OCI-LY1 (cell line): Measurements from ENCODE around the gene PTPRD.

Source experiments
- H2AFZ ChIP-seq: fragments of 200-600 bp; sonication (generic), shearing (Covaris generic); 2 replicates; pipeline ENCODE4 v1.6.0; 2014; ENCODE audit warnings: antibody characterized with exemption, mild to moderate bottlenecking, low read length
- H3F3A ChIP-seq: fragments of 200-600 bp; sonication (generic), shearing (Covaris generic); 2 replicates; pipeline ENCODE4 v1.6.0; 2014; ENCODE audit warnings: mild to moderate bottlenecking, antibody characterized with exemption, low read length, moderate library complexity; ENCODE audit not compliant: insufficient read depth
- H3K27ac ChIP-seq: fragments of 200-600 bp; sonication (generic); 2 replicates; pipeline ENCODE4 v1.5.1; 2014; ENCODE audit warnings: low read length, mixed run types, mild to moderate bottlenecking, low read depth; ENCODE audit not compliant: poor library complexity, severe bottlenecking
- H3K27me3 ChIP-seq: fragments of 200-600 bp; sonication (generic); 2 replicates; pipeline ENCODE4 v1.6.0; 2014; ENCODE audit warnings: antibody characterized with exemption, mild to moderate bottlenecking, low read length, moderate library complexity; ENCODE audit not compliant: insufficient read depth
- H3K36me3 ChIP-seq: fragments of 200-600 bp; sonication (generic); 2 replicates; pipeline ENCODE4 v1.6.1; 2014; ENCODE audit warnings: mild to moderate bottlenecking, antibody characterized with exemption, low read length, moderate library complexity, mixed read lengths; ENCODE audit not compliant: insufficient read depth
- H3K4me1 ChIP-seq: fragments of 200-600 bp; sonication (generic); 2 replicates; pipeline ENCODE4 v1.5.1; 2014; ENCODE audit warnings: mild to moderate bottlenecking, low read length, moderate library complexity; ENCODE audit not compliant: insufficient read depth, severe bottlenecking
- H3K4me2 ChIP-seq: fragments of 200-600 bp; sonication (generic), shearing (Covaris generic); 2 replicates; pipeline ENCODE4 v1.6.1; 2014; ENCODE audit warnings: low read length
- H3K4me3 ChIP-seq: fragments of 200-600 bp; sonication (generic); 2 replicates; pipeline ENCODE4 v1.5.1; 2014; ENCODE audit warnings: low read length, low read depth, mild to moderate bottlenecking, mixed read lengths; ENCODE audit not compliant: poor library complexity, severe bottlenecking
- H3K79me2 ChIP-seq: fragments of 200-600 bp; shearing (Covaris generic); 2 replicates; pipeline ENCODE4 v1.6.1; 2016; ENCODE audit warnings: mixed run types, low read length, mixed read lengths; ENCODE audit not compliant: insufficient read depth
- H3K9ac ChIP-seq: fragments of 200-600 bp; sonication (generic), shearing (Covaris generic); 2 replicates; pipeline ENCODE4 v1.6.1; 2014; ENCODE audit warnings: mild to moderate bottlenecking, low read length, mixed read lengths
- H3K9me2 ChIP-seq: fragments of 200-600 bp; sonication (generic), shearing (Covaris generic); 2 replicates; pipeline ENCODE4 v1.6.1; 2014; ENCODE audit warnings: low read depth, mild to moderate bottlenecking, low read length, mixed read lengths
- H3K9me3 ChIP-seq: fragments of 200-600 bp; shearing (Covaris generic); 2 replicates; pipeline ENCODE4 v1.6.1; 2014; ENCODE audit warnings: low read length, mixed read lengths
- H4K20me1 ChIP-seq: fragments of 200-600 bp; sonication (generic), shearing (Covaris generic); 2 replicates; pipeline ENCODE4 v1.6.0; 2016; ENCODE audit warnings: mild to moderate bottlenecking, low read length; ENCODE audit not compliant: insufficient read depth
- EZH2 ChIP-seq: fragments of 200-600 bp; sonication (generic), shearing (Covaris generic); IDR thresholded peaks from 2 replicates; pipeline ENCODE4 v1.8.0; 2017; ENCODE audit warnings: borderline replicate concordance, mixed run types, mild to moderate bottlenecking, antibody characterized with exemption, low read length, moderate library complexity, mixed read lengths
- TF ChIP-seq, protein P1 (sequence below): fragments of 200-600 bp; sonication (generic), shearing (Covaris generic); IDR thresholded peaks from 2 replicates; pipeline ENCODE4 v1.5.1; 2017; ENCODE audit warnings: mild to moderate bottlenecking, antibody characterized with exemption, low read length, moderate library complexity, mixed read lengths

Gene PTPRD

DNA sequence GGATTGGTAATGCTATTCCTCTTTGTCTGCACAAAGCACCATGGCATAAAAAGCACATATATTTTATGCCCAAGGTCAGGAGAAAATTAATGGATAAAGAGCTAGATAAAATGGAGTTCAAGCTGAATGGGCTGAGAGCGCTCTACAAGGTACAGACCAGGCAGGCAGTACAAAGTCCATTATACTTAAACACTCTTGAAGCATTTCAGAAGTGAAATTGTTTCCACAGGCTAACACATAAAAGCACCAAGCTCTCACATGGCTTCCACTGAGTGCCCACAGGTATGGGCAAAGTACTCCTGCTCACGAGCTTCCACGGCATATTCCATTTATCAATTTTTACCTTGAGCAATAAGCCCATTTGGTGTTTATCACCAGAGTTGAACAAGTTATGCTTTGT lies 2042.0 kb downstream of the PTPRD start:
- no peaks in the 10 kb centered on the region for H3K9me3 ChIP-seq
- H3F3A ChIP-seq: no peaks in the 10 kb centered on the region
- TF ChIP-seq, protein P1, sequence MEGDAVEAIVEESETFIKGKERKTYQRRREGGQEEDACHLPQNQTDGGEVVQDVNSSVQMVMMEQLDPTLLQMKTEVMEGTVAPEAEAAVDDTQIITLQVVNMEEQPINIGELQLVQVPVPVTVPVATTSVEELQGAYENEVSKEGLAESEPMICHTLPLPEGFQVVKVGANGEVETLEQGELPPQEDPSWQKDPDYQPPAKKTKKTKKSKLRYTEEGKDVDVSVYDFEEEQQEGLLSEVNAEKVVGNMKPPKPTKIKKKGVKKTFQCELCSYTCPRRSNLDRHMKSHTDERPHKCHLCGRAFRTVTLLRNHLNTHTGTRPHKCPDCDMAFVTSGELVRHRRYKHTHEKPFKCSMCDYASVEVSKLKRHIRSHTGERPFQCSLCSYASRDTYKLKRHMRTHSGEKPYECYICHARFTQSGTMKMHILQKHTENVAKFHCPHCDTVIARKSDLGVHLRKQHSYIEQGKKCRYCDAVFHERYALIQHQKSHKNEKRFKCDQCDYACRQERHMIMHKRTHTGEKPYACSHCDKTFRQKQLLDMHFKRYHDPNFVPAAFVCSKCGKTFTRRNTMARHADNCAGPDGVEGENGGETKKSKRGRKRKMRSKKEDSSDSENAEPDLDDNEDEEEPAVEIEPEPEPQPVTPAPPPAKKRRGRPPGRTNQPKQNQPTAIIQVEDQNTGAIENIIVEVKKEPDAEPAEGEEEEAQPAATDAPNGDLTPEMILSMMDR: no peak
- no peak for TF ChIP-seq EZH2

DNA sequence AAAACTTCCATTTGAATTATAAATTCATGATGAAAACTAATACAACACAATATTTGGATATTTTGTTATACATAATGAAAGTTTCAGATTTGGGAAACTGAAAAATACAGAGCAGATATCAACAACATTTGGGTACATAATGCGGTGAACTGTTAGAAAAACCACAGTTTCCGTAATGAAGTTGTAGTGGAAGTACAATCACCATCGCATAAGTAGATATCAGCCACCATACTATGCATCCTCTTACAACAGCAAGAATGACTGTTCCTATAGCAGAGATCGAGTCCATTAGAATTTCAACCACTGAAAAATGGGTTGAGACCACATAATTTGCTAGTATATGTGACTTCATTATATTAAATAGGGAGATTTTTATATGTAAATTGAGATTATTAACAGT lies 2043.0 kb downstream of the PTPRD start:
- no peak overlapping the region for H3K4me2 ChIP-seq
- H3K79me2 ChIP-seq: no peaks in the 10 kb centered on the region

More for the DNA sequence above, 2042.0 kb downstream of the PTPRD start:
- Histone ChIP-seq H4K20me1 (no peaks in the 10 kb centered on the region), H3K4me1 (no peaks in the 10 kb centered on the region), H3K9ac (no peak overlapping the region), H3K79me2 (no peaks in the 10 kb centered on the region), H3K4me3 (no peak overlapping the region), H3K4me2 (no peak overlapping the region), H3K27ac (no peak overlapping the region), H3K36me3 (no peaks in the 10 kb centered on the region), H3K9me2 (no peaks in the 10 kb centered on the region), H2AFZ (no peak overlapping the region), H3K27me3 (no peaks in the 10 kb centered on the region)

DNA sequence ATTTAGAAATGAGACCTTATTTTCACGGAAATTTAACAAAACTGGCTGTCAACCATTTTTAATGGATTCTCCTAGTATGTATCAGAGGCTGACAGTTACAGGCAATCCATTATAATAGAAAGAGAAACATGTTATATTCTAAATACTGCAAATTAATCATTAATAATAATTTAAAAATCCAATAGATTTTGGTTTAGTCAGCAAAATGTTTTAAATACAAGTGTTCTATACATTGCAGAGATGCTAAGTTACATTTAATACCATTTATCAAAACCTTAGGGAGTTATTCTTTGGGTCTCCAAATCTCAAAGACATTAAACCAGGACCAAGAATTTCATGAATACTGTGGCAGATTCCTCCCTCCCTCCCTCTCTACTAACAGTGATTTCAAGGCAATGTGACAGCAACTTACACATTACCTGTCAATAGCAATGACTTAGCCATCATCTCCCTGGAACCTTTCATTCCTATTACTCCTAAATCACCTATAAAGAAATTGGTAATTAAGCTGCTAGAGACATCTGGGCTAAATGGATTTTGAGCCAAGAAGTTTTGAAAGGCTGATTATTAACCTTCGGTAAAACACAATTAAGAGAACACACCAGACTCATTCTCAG lies 2044.7 kb downstream of the PTPRD start:
- no peaks in the 10 kb centered on the region for H3F3A ChIP-seq
- no peaks in the 10 kb centered on the region for H3K9me3 ChIP-seq
- no peaks in the 10 kb centered on the region for H3K36me3 ChIP-seq
- no peaks in the 10 kb centered on the region for H3K27me3 ChIP-seq
- H3K4me1 ChIP-seq: no peaks in the 10 kb centered on the region
- H3K4me3 ChIP-seq: no peak overlapping the region
- no peaks in the 10 kb centered on the region for H3K9me2 ChIP-seq
- H4K20me1 ChIP-seq: no peaks in the 10 kb centered on the region
- TF ChIP-seq EZH2: no peak
- TF ChIP-seq, protein P1: no peak
- no peak overlapping the region for H3K27ac ChIP-seq
- H3K79me2 ChIP-seq: no peaks in the 10 kb centered on the region
- no peak overlapping the region for H3K9ac ChIP-seq
- no peak overlapping the region for H3K4me2 ChIP-seq
- no peak overlapping the region for H2AFZ ChIP-seq

More for the DNA sequence above, 2043.0 kb downstream of the PTPRD start:
- Histone ChIP-seq H3K9me3 (no peaks in the 10 kb centered on the region), H3K9me2 (no peaks in the 10 kb centered on the region), H3F3A (no peaks in the 10 kb centered on the region), H3K36me3 (no peaks in the 10 kb centered on the region), H3K4me1 (no peaks in the 10 kb centered on the region), H4K20me1 (no peaks in the 10 kb centered on the region), H3K27ac (no peak overlapping the region), H3K4me3 (no peak overlapping the region), H3K27me3 (no peaks in the 10 kb centered on the region), H2AFZ (no peak overlapping the region), H3K9ac (no peak overlapping the region)
- TF ChIP-seq EZH2: no peak
- TF ChIP-seq, protein P1: no peak
